ENCODE measurements around the gene HOXC13.

The HOXC13 gene

GRCh38 chr12:53990311-53991076, 51.9 kb downstream of the HOXC13 start:
- Histone ChIP-seq H3K9me3 (ENCODE audit: control insufficient read depth, insufficient read depth, low read depth, low read length) (no peaks in the 10 kb centered on the region), H3K4me3 (ENCODE audit: low read depth, low read length) (no peak overlapping the region), H3K27ac (ENCODE audit: extremely low read depth, low read depth, low read length) (peak overlapping the region; percentile 71), H3K36me3 (ENCODE audit: control insufficient read depth in 2 of 2, insufficient read depth in 1 of 2, low read length in 2 of 2) (no peaks in the 10 kb centered on the region), H3K4me1 (ENCODE audit: control insufficient read depth, insufficient read depth, low read length) (peaks cover 36% of the 10 kb centered on the region)
- POLR2A ChIA-PET = interaction anchor here (1.8 kb wide), 1 partner anchor 10 kb away, joined by 10 read pairs; the partner anchor contains the start of gene HOXC9
- CTCF ChIA-PET = interaction anchor here (0.5 to 3.0 kb wide), 16 partner anchors 10 to 403 kb away, joined by 3 to 25 read pairs (median 4); partner anchors contain the start of gene HOXC8
- 0 out of 2 replicates have a peak, but pooled peaks have one; percentile 22 for TF ChIP-seq ZEB2 (tag by site-specific recombination; IDR thresholded peaks at IDR 0.05)
- peak; percentile 57 for TF ChIP-seq ZSCAN30 (tag by site-specific recombination; IDR thresholded peaks at IDR 0.05)
- peak; percentile 56; the same call in 1 of the 2 replicates for TF ChIP-seq OVOL3 (tag by site-specific recombination; IDR thresholded peaks at IDR 0.05)
- TF ChIP-seq ZNF280D (tag by site-specific recombination; IDR thresholded peaks at IDR 0.05) = no peak
- no peak for TF ChIP-seq ZNF623 (tag by site-specific recombination; IDR thresholded peaks at IDR 0.05)
- no peak for TF ChIP-seq ZNF174 (tag by site-specific recombination; IDR thresholded peaks at IDR 0.05)
- TF ChIP-seq ZNF19 (tag by site-specific recombination; IDR thresholded peaks at IDR 0.05; ENCODE audit: low read depth) = no peak
- TF ChIP-seq ZNF544 (tag by site-specific recombination; IDR thresholded peaks at IDR 0.05) = no peak
- no peak for TF ChIP-seq ZNF488 (tag by site-specific recombination; IDR thresholded peaks at IDR 0.05)
- peak; percentile 79 for TF ChIP-seq PRDM6 (tag by site-specific recombination; IDR thresholded peaks at IDR 0.05)
- peak; percentile 71; the same call in 1 of the 2 replicates for TF ChIP-seq PATZ1 (tag by site-specific recombination; IDR thresholded peaks at IDR 0.05)
- TF ChIP-seq ZNF121 (tag by site-specific recombination; IDR thresholded peaks at IDR 0.05) = peak; percentile 7; the same call in 1 of the 2 replicates
- peak; percentile 42 for TF ChIP-seq SP7 (tag by site-specific recombination; IDR thresholded peaks at IDR 0.05)
- 0 out of 2 replicates have a peak, but pooled peaks have one; percentile 54 for TF ChIP-seq FEZF1 (tag by site-specific recombination; IDR thresholded peaks at IDR 0.05)
- TF ChIP-seq ZNF654 (tag by site-specific recombination; IDR thresholded peaks at IDR 0.05; ENCODE audit: low read depth) = 0 out of 2 replicates have a peak, but pooled peaks have one; percentile 3
- no peak for TF ChIP-seq ZNF292 (tag by site-specific recombination; IDR thresholded peaks at IDR 0.05; ENCODE audit: borderline replicate concordance, low read depth)
- TF ChIP-seq ZNF280C (tag by site-specific recombination; IDR thresholded peaks at IDR 0.05) = no peak
- TF ChIP-seq ZNF18 (tag by site-specific recombination; IDR thresholded peaks at IDR 0.05) = 0 out of 2 replicates have a peak, but pooled peaks have one; percentile 59
- peak; percentile 65 for TF ChIP-seq GLIS2 (tag by site-specific recombination; IDR thresholded peaks at IDR 0.05)
- TF ChIP-seq ZNF335 (tag by site-specific recombination; conservative IDR thresholded peaks at IDR 0.05) = peak; percentile 41

All from HEK293 (cell line).